GM18511 (cell line): Measurements from ENCODE around the gene CCBE1.
"Not testable (repeated sequence)": the region's sequence is repeated elsewhere in the genome, so short reads cannot be mapped to it uniquely, and the experiment has no call there.

Experiments
- ATAC-seq: cut with Tn5 transposase; IDR thresholded peaks from one replicate; pipeline ENCODE4 v1.9.1; 2021; ENCODE audit warnings: mild to moderate bottlenecking, moderate library complexity; ENCODE audit not compliant: unreplicated experiment

CCBE1 gene

GRCh38 chr18:59685501-59685900 lies 11.7 kb downstream of the CCBE1 start:
- no peak for ATAC-seq

DNA sequence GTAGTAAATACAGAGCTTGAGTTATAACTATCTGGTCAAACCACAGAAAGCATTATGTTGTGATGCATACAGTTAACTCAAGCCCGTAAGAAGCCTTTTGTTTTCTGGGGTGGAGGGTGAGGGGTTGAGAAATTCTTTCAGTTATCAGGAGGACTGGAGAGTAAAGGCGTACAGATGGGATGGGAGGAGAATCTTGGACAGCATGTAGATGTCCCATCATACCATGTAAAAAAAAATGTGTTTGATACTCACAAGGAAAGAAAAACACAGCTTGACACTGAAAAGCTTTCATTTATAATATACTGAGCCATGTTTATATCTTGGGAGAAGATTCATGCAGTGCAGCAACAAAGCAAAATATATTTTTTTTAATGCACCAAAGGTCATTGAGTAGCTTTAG lies 12.4 kb downstream of the CCBE1 start:
- ATAC-seq = no peak

- ATAC-seq = no peak
Measured at GRCh38 chr18:59681521-59682004, 15.7 kb downstream of the CCBE1 start.

DNA sequence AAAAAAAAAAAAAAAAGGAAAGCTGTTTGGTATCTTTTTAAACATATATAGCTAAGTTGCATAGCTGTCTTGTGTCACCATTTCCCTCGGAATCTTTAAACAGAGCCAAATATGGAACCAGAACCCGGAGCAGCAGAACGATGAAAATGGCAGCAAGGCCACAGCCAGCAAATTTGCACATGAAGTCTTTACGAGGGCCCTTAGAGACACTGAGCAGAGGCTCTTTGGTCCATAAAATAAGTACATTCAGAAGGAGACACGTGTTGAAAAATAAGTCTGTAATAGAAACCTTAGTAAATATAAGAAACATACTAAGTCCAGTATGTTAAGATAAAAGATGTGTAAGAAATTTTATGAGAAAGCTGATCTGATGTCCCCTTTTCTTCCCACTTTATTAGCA lies 16.2 kb downstream of the CCBE1 start:
- ATAC-seq = no peak

- no peak for ATAC-seq
Measured at GRCh38 chr18:59675346-59675745, 21.9 kb downstream of the CCBE1 start.

DNA sequence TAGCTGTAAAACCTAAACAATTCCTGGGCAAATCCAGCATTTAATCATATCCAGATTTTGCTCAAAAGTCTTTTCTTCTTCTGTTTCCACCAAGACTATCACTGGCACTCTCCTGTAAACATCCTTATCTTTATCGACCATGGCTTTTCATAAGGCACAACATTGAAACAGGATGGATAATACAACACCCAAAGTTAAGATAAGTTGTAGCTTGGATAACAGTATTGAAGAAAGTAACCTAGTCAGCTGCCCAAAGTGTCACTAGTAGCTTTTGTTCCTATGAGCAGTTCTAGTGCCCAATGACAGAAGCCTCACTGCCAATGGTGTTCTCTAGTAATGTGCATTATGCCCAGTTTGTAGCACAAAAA lies 22.3 kb downstream of the CCBE1 start:
- ATAC-seq = no peak

DNA sequence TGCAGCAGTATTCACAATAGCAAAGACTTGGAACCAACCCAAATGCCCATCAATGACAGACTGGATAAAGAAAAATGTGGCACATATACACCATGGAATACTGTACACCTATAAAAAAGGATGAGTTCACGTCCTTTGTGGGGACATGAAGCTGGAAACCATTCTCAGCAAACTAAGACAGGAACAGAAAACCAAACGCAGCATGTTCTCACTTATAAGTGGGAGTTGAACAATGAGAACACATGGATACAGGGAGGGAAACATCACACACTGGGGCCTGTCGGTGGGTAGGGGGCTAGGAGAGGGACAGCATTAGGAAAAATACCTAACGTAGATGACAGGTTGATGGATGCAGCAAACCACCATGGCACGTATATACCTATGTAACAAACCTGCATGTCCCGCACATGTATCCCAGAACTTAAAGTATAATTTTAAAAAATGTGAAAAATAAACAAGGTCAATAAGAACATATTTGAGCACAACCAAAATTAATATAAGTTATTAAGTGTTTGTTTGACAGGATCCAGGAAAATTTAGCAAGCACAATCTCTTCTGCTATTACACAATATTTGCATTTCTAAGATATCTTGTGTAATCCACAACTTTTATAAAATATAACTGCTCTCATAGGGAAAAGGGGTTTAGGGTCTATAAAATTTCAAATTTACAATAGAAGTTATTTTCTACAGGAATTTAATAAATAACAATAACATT lies 22.9 kb downstream of the CCBE1 start:
- no peak for ATAC-seq

- no peak for ATAC-seq
Measured at GRCh38 chr18:59672235-59672711, 24.9 kb downstream of the CCBE1 start.

DNA sequence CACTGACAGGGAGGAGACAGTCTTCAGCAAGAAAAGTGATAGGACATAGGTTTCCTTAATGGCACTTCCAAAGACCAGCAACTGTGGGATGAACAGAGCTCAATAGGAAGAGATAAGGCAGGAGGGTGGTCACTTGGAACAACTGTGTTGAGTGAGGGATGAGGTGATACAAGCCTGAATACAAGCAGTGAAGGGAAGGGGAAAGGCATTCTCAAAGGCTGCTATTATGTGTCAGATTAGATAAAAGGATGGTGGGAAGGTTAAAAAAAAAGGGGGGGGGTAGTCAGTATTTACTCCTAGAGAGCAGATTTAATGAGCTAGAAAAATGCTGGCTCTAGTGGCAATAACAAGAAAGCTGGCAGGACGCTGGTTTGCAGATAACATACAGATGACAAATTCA lies 25.7 kb downstream of the CCBE1 start:
- no peak for ATAC-seq

- no peak for ATAC-seq
Measured at GRCh38 chr18:59669872-59670657, 27.2 kb downstream of the CCBE1 start.

DNA sequence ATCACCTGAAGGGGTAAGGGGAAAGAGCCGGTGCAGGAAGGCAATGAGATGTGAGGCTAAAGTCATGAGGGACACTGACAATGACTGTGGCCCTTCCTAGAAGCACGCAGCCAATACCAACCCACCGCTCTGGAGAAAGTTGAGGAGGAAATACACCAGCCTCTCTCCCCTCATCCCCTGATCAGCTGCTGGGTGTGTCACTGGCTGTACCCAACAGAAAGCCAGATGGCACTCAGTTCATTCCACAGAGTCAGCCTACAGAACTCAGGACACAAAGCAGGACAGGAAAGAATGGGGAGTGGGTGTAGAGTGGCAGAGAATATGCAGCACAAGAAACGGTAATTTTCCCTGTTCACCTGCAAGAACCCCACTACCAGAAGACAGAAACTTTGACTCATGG lies 29.7 kb downstream of the CCBE1 start:
- ATAC-seq = no peak

- not testable (repeated sequence) for ATAC-seq
Measured at GRCh38 chr18:59666007-59666402, 31.2 kb downstream of the CCBE1 start.

- no peak for ATAC-seq
Measured at GRCh38 chr18:59665057-59666006, 31.9 kb downstream of the CCBE1 start.

DNA sequence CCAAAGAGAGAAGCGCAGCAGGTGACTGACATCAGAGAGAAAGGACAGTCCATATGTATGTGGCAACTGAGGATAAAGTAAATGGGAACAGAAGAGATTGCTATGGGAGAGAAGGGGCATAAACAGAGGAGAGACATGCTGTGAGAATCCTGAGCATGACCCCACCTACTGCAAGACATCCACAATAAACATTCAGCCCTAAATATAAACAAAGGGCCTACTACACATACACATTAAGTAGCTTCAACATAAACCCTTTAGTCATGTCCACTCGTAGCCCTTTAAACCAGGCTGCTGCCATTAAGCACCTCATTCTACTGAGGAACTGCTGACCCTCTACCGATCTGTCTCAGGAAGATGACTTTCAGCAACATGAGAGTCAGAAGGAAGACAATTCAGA lies 32.9 kb downstream of the CCBE1 start:
- no peak for ATAC-seq

GRCh38 chr18:59663096-59663495 lies 34.1 kb downstream of the CCBE1 start:
- ATAC-seq = no peak

- no peak for ATAC-seq
Measured at GRCh38 chr18:59661891-59662701, 35.1 kb downstream of the CCBE1 start.

DNA sequence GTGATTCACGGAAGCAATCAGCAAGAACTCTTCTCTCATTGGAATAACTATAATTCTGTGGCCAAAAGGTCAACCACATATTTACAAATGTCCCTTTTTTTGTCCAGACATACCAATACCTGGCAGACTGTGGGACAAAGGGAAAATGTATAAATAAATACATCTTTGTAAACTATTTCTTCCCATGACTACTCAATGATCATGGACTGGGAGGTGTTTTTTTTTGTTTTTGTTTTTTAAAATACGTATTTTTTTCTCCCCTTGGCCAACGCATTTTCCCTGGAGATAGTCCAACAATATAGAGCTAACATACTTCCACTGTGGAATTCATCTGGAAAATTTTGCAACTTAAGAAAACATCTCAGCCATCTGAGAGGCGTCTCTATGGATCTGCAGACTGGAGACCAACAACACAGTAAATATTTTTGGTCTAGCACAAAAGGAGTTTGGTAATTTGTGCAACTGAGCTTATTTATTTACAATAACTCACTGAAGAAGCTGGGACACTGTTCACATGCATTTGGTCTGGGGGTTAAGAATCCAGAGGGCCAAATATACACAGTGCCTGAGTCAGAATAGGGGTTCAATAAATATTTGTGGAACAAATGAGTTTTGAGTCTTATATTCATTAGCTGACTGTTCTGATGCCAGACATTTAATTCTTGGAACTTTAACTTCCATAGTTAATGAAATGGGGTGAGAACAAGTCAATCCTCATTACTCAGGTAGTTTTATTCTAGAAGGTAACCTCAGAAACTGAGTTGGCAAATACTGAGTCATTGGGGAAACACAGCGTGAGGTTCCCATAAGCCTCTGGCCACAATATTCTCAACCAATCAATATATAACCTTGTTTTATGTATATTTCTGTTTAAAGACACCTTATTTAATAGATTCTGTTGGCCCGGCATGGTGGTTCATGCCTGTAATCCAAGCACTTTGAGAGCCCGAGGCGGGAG lies 36.2 kb downstream of the CCBE1 start:
- ATAC-seq = no peak

DNA sequence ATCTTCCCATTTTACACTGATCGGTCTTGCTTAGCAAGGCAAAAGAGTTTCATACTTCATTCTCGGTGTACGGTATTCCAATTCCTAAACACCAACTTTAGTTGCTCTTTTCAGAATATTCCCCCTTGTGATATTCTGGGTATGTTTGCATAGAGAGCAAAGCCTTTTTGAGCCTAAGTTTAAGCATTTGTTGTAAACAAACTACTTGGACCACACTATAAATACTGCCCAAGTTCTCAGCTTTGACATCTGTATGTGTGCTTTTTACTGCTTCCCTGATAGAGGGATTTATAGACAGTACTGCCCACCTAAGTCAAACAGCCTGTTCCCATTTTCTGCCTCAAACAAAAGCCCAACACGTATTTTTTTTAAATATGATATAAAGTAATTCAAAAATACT lies 36.9 kb downstream of the CCBE1 start:
- no peak for ATAC-seq

- ATAC-seq = no peak
Measured at GRCh38 chr18:59659508-59660170, 37.6 kb downstream of the CCBE1 start.
